Measurements from ENCODE around the gene KDSR. TPM values are rescaled to one million over a fixed set of nuclear protein-coding genes. Genes with fewer than 3 reads are reported as not detected.

Gene KDSR
- total RNA-seq, 4 donors from 2014 or later = 12.6 to 68.6 (median 29.3) TPM

DNA sequence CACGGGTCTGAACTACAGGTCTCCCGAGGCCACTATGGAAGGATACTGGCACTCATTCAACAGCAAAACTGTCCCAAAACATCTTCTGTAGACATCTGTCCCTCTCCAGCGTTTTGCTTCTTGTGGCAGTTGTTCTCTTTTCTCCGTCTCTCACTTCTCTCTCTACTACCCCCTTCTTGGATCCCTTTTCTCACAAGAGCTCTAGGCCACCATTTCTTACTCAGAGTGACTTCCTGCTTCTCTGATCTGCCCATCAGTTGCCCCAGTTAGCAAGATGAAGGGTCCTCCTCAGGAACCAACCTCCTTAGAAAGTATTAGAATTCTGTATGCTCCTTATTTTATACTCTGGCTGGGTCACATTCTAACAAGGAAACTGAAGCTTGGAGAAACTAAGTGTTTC lies 80.1 kb downstream of the KDSR start:
- Histone ChIP-seq H3K36me3 (no peaks in the 10 kb centered on the region), H3K4me3 (no peak overlapping the region), H3K9me3 (no peaks in the 10 kb centered on the region), H3K4me1 (peaks cover 0 to 13% of the 10 kb centered on the region in 2 donors), H3K27ac (peak overlapping the region; percentile 67 to 86), H3K27me3 (no peaks in the 10 kb centered on the region)
- no peak for DNase-seq
- TF ChIP-seq POLR2A (IDR thresholded peaks at IDR 0.05) = no peak
- TF ChIP-seq, protein P1, sequence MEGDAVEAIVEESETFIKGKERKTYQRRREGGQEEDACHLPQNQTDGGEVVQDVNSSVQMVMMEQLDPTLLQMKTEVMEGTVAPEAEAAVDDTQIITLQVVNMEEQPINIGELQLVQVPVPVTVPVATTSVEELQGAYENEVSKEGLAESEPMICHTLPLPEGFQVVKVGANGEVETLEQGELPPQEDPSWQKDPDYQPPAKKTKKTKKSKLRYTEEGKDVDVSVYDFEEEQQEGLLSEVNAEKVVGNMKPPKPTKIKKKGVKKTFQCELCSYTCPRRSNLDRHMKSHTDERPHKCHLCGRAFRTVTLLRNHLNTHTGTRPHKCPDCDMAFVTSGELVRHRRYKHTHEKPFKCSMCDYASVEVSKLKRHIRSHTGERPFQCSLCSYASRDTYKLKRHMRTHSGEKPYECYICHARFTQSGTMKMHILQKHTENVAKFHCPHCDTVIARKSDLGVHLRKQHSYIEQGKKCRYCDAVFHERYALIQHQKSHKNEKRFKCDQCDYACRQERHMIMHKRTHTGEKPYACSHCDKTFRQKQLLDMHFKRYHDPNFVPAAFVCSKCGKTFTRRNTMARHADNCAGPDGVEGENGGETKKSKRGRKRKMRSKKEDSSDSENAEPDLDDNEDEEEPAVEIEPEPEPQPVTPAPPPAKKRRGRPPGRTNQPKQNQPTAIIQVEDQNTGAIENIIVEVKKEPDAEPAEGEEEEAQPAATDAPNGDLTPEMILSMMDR (IDR thresholded peaks at IDR 0.05) = no peak
- intact Hi-C loops (cut with DNase I; ENCODE audit: low total_unique reads) = no loop called here

DNA sequence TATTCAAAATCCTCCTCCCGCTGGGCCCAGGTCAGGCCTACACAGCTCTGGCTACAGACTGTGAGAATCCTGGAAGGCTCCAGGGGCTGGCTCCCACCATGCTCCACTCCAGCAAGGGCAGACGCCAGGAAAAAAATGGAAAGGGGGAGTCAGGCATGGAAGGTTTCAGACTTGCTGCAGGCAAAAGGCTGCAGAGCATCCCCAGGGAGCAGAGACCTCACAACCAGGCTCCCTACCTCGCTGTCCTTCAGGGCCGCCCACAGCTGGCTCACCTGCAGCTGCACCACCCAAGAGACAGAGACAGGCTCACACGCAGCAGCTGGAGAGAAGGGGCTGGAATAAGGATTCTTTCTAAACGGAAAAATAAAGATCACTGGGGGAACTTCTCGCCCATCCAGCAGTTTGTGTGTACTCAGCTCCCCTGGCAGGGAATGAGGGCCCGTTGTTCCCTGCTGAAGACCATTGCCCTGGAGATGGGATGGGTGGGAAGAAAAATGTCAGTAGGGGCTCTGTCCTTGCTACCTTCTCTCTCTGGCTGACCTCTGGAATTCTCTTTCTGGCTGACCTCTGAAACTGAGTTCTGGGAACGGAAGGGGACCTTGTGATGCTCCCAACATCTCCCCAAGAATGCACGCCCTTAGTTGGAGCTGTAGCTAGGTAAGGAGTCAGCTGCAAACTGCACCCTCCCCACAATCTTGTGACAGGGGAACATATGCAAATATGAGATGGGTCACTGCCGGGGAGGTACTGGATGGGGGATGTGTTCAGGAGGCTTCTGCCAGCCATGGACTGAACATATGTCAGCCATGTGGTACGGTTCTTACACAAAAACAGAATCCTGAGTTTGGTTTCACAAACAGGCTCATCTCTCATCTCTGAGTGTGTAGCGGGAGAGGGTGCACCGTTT lies 81.9 kb downstream of the KDSR start:
- Histone ChIP-seq H3K36me3 (no peaks in the 10 kb centered on the region), H3K27ac (peak overlapping the region; percentile 5 to 33), H3K27me3 (no peaks in the 10 kb centered on the region), H3K4me3 (no peak overlapping the region), H3K4me1 (peaks cover 0 to 13% of the 10 kb centered on the region in 2 donors), H3K9me3 (no peaks in the 10 kb centered on the region)
- intact Hi-C loops (cut with DNase I; ENCODE audit: low total_unique reads) = no loop called here
- DNase-seq = no peak
- TF ChIP-seq POLR2A (IDR thresholded peaks at IDR 0.05) = no peak
- TF ChIP-seq, protein P1 (IDR thresholded peaks at IDR 0.05) = no peak

DNA sequence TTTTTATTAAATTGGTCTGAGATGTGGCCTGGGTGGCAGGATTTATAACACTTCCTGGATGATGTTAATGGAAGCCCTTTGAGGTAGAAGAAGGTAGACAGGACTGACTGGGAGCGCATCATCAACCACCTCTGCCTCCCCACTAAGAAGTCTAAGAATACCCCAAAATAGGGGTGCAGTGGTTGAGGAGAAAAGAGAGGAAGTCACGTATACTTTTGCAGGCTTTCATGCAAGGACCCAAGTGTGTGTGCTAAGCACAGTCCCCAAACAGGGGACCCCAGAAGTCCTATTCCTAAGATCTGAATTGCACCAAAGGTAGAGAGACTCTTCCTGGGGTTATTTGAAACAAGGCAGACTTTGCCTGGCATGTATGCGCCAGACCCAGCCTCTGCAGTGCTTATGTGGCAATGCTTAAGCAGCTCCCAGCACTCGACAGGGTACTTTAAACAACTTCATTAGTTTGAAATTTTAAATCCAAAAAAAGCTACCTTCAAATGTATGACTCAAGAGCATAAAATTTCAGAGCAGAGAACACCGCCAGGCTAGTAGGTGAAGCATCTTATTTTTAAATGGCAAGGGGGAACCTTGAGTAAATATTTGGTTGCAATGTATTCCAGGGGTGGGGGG lies 82.7 kb downstream of the KDSR start:
- Histone ChIP-seq H3K27ac (peak overlapping the region; percentile 9 to 40), H3K4me1 (peaks cover 0 to 13% of the 10 kb centered on the region in 2 donors), H3K9me3 (no peaks in the 10 kb centered on the region), H3K4me3 (no peak overlapping the region), H3K27me3 (no peaks in the 10 kb centered on the region), H3K36me3 (no peaks in the 10 kb centered on the region)
- no peak for TF ChIP-seq POLR2A (IDR thresholded peaks at IDR 0.05)
- TF ChIP-seq, protein P1 (IDR thresholded peaks at IDR 0.05) = no peak
- no peak for DNase-seq
- intact Hi-C loops (cut with DNase I; ENCODE audit: low total_unique reads) = no loop called here

DNA sequence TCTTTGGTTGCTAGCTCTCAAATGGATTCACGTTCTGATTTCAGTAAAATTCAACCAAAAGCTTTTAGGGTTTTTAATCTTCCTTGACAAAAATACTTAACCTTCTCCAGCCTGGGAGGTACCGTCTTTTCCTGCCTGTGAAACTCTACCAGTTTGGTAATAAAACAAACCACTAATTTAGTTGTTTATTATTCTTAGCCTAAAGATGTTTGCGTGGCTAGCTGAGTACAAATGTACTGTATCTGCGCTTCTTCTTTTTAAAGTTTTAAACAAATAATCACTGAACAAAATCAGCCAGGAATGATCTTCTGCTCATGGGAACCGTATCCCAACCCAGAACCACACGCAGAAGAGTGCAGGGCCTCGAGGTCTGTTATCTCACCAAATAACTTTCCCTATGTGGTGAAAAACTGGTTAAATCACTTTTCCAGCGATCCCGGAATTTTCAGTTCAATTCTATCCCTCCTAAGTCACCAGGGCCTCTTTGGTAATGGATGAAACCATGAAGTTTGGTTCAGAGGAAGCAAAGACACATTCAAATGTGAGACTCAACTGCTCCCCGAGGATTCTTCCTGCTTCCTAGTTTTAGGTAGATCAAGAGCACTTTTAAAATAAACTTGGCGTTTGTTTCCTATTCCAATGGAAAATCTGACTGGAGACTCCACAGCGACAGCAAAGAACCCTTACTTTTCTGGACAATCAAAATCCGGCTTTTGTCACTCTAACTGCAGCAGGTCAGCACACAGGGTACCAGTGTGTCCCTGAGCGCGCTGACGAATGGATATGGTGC lies 83.5 kb downstream of the KDSR start:
- peak overlapping the region; percentile 9 to 40 for H3K27ac ChIP-seq
- DNase-seq = no peak
- no peaks in the 10 kb centered on the region for H3K9me3 ChIP-seq
- TF ChIP-seq POLR2A (IDR thresholded peaks at IDR 0.05) = no peak
- TF ChIP-seq, protein P1 (IDR thresholded peaks at IDR 0.05) = no peak
- no peaks in the 10 kb centered on the region for H3K36me3 ChIP-seq
- H3K4me3 ChIP-seq = no peak overlapping the region
- H3K27me3 ChIP-seq = no peaks in the 10 kb centered on the region
- intact Hi-C loops (cut with DNase I; ENCODE audit: low total_unique reads) = no loop called here
- H3K4me1 ChIP-seq = peaks cover 0 to 12% of the 10 kb centered on the region in 2 donors
